PC-9 (cell line): ENCODE measurements around the gene ISLR2. TPM values are rescaled to one million over a fixed set of nuclear protein-coding genes. Genes with fewer than 3 reads are reported as not detected.

ENCODE experiments used
- BruUV-seq: library from RNA; stranded (reverse); fragments of 400-500 nt; replicated peaks from 2 replicates; lab custom pipeline; 2021; lab: Mats Ljungman, UMichigan
- CTCF ChIA-PET: fragments of 300-600 bp; sonication (Branson Sonifier 250); formaldehyde crosslinking; loops from one replicate; lab custom pipeline; 2022; ENCODE audit warnings: antibody characterized with exemption; lab: Charles Lee
- POLR2A ChIA-PET: fragments of 300-600 bp; sonication (Branson Sonifier 250); formaldehyde crosslinking; loops from one replicate; lab custom pipeline; 2022; ENCODE audit warnings: antibody characterized with exemption; ENCODE audit not compliant: unreplicated experiment; lab: Charles Lee
- DNase-seq, 2 experiments: peaks; one replicate each; pipeline versions ENCODE4 v3.0.0 to v3.0.0-alpha.2; 2015 to 2022; ENCODE audit warnings: mixed read lengths in 1 of 2
- H2AFZ ChIP-seq: fragments of 200-600 bp; sonication (generic); 2 replicates; pipeline ENCODE4 v1.8.1; 2017; ENCODE audit warnings: antibody characterized with exemption
- H3F3A ChIP-seq: fragments of 200-600 bp; sonication (generic); 2 replicates; pipeline ENCODE4 v1.8.1; 2017; ENCODE audit warnings: antibody characterized with exemption, mild to moderate bottlenecking, low read depth; ENCODE audit not compliant: insufficient read depth
- H3K27ac ChIP-seq: fragments of 200-600 bp; sonication (generic); 2 replicates; pipeline ENCODE4 v1.6.1; 2016; ENCODE audit warnings: mixed run types
- H3K27me3 ChIP-seq: fragments of 200-600 bp; sonication (generic); 2 replicates; pipeline ENCODE4 v1.6.1; 2016; ENCODE audit warnings: low read depth, mixed run types; ENCODE audit not compliant: insufficient read depth
- H3K36me3 ChIP-seq: fragments of 200-600 bp; sonication (generic); 2 replicates; pipeline ENCODE4 v1.6.1; 2016; ENCODE audit warnings: low read depth, mixed run types
- H3K4me1 ChIP-seq: fragments of 200-600 bp; sonication (generic); replicated peaks from 2 replicates; pipeline ENCODE4 v1.6.1; 2016; ENCODE audit warnings: mixed run types; ENCODE audit not compliant: insufficient read depth
- H3K4me2 ChIP-seq: fragments of 200-600 bp; sonication (generic); 2 replicates; pipeline ENCODE4 v1.6.1; 2017; ENCODE audit warnings: mixed run types
- H3K4me3 ChIP-seq: fragments of 200-600 bp; sonication (generic); 2 replicates; pipeline ENCODE4 v1.6.1; 2016; ENCODE audit warnings: mixed run types
- H3K79me2 ChIP-seq: fragments of 200-600 bp; sonication (generic); 2 replicates; pipeline ENCODE4 v1.6.1; 2017; ENCODE audit warnings: low read depth, mixed run types
- H3K9me2 ChIP-seq: fragments of 200-600 bp; sonication (generic); 2 replicates; pipeline ENCODE4 v1.8.1; 2017; ENCODE audit warnings: mild to moderate bottlenecking; ENCODE audit not compliant: insufficient read depth
- H3K9me3 ChIP-seq: fragments of 200-600 bp; sonication (generic); 2 replicates; pipeline ENCODE4 v1.8.1; 2016; ENCODE audit warnings: low read depth; ENCODE audit not compliant: insufficient read depth
- H4K20me1 ChIP-seq: fragments of 200-600 bp; sonication (generic); 2 replicates; pipeline ENCODE4 v1.8.1; 2017; ENCODE audit not compliant: insufficient read depth
- EZH2 ChIP-seq: fragments of 200-600 bp; sonication (generic); IDR thresholded peaks from 2 replicates; pipeline ENCODE4 v1.8.0; 2017; ENCODE audit warnings: antibody characterized with exemption, low read depth
- intact Hi-C: fragments of 100-400 bp; cut with micrococcal nuclease; formaldehyde crosslinking; loops from one replicate; pipeline ENCODE4 v1.10.0; 2022; ENCODE audit not compliant: unreplicated experiment
- total RNA-seq: library from RNA; stranded (reverse); gene quantifications from 2 replicates; pipeline ENCODE4 v1.2.3, GENCODE V29; 2021
- TF ChIP-seq, protein P1 (sequence below): fragments of 200-600 bp; sonication (generic); conservative IDR thresholded peaks from 2 replicates; pipeline ENCODE4 v1.6.1; 2017; ENCODE audit warnings: mixed run types, antibody characterized with exemption, mild to moderate bottlenecking, moderate library complexity

The ISLR2 gene
- total RNA-seq, 1 experiment from 2014 or later: 0.15 TPM

DNA sequence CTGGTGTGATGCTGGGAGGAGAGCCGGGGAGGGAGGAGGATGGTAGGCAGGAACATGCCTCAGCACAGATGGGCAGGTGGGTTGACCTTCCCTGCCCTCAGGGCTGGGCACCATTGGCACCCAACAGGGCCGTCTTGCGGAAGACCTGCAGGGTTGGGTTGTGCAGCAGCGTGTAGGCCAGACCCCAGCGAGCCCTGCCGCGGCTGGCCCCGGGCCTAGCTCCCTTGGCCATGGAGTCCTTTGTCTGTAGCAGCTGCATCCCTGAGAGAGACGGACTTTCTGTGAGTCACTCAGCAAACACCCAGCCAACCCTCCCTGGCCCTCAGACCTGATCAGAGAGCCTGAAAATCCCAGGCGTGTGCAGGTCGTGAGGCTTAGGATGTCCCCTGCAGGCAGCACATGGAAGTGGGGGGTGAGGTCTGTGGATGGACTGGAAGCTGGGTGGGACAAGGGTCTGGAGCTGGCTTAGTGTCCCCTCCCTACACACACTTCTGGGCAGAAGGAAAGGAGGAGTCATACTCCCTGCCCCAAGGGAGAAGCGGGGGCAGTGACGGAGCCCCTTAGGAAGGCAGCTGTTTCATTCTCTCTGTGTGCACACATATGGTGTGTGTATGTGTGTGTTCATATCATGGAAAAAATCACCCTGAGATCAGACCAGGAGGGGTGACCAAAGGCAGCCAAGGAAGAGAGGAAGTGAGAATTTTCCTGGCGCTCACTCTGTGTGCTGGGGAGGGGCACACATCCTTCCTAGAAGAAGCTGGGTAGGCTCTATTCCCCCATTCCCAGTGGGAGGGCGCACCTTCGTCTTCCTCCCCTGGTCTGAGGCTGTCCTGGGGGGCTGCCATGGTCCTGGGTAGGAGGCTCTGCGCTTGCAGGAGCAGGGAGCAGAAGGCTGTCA, 49.8 kb downstream of the ISLR2 start:
- Histone ChIP-seq H4K20me1 (no peaks in the 10 kb centered on the region), H3F3A (peaks cover 66% of the 10 kb centered on the region), H3K4me1 (peaks cover 43% of the 10 kb centered on the region), H3K27ac (peak overlapping the region; percentile 75), H2AFZ (no peak overlapping the region), H3K36me3 (peaks cover 18% of the 10 kb centered on the region), H3K9me2 (no peaks in the 10 kb centered on the region), H3K4me3 (no peak overlapping the region), H3K27me3 (no peaks in the 10 kb centered on the region), H3K79me2 (no peaks in the 10 kb centered on the region), H3K4me2 (peak overlapping the region; percentile 57), H3K9me3 (no peaks in the 10 kb centered on the region)
- DNase-seq: peak in 1 of 2 experiments; percentile 72
- TF ChIP-seq, protein P1, sequence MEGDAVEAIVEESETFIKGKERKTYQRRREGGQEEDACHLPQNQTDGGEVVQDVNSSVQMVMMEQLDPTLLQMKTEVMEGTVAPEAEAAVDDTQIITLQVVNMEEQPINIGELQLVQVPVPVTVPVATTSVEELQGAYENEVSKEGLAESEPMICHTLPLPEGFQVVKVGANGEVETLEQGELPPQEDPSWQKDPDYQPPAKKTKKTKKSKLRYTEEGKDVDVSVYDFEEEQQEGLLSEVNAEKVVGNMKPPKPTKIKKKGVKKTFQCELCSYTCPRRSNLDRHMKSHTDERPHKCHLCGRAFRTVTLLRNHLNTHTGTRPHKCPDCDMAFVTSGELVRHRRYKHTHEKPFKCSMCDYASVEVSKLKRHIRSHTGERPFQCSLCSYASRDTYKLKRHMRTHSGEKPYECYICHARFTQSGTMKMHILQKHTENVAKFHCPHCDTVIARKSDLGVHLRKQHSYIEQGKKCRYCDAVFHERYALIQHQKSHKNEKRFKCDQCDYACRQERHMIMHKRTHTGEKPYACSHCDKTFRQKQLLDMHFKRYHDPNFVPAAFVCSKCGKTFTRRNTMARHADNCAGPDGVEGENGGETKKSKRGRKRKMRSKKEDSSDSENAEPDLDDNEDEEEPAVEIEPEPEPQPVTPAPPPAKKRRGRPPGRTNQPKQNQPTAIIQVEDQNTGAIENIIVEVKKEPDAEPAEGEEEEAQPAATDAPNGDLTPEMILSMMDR: no peak
- TF ChIP-seq EZH2: no peak
- ChIA-PET POLR2A (interaction anchor here (0.6 to 1.2 kb wide), 5 partner anchors 16 to 35 kb away, joined by 3 to 17 read pairs (median 8); partner anchors contain the start of gene STRA6), CTCF (interaction anchor here (0.9 kb wide), 1 partner anchor 21 kb away, joined by 5 read pairs; no protein-coding TSS in a partner anchor)
- BruUV-seq: no TSS peak
- intact Hi-C loops: loop anchor here (1.0 to 5.0 kb wide), 4 partner anchors 20 to 122 kb away; no protein-coding TSS in a partner anchor

DNA sequence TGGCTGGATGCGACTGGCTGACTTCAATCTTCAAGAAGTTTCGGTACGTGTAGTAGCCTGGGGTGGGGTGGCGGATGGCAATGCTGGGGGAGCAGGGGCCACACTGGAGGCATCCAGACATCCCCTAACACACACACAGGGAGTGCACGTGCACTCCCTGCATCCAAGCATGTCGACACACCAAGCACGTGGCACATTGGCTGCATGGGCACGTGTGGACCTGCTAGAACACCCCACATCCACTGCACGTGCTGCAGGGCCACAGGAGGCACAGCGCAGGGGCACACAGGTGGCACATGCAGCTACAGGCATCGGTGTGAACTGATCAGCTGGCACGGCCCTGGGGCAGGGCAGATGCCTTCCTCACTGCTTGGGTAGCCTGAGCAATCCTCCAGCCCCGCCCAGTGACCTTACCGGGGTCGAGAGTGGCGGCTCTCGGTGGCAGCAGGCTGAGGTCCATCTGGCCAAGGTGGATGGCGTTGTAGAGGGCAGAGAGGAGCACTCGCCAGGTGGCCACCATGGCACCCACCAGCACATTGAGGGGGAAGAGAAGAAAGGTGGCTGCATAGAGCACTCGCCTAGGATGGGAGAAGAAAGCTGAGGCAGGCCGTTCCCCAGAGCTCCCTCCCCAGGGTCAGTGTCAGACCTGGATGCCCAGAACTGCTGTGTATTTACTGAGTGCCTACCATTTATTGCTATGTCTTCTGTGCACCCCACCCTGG, 50.7 kb downstream of the ISLR2 start:
- POLR2A ChIA-PET: no interaction called here
- H3K4me1 ChIP-seq: peaks cover 43% of the 10 kb centered on the region
- BruUV-seq: no TSS peak

DNA sequence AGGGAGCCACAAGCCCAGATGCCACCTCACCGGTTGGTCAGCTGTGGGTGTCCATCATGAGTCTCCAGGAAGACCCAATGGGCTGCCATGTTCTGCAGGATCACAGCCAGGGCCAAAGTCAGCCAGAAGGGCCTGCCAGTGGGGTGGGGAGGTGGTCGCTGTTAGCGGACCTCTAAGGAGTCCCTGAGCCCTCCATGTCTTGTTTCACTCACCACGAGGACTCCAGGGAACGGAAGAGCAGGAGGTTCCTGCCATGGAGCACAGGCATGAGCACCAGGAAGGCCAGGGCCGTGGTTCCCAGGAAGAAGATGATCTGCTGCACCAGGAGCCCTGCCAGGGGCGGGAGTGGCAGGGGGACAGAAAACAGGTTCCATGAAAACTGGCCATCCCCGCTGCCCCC, 51.7 kb downstream of the ISLR2 start:
- H3K4me2 ChIP-seq: no peak overlapping the region
- H3K4me1 ChIP-seq: peaks cover 43% of the 10 kb centered on the region
- H2AFZ ChIP-seq: no peak overlapping the region
- peaks cover 61% of the 10 kb centered on the region for H3F3A ChIP-seq
- no peak for TF ChIP-seq EZH2
- TF ChIP-seq, protein P1: no peak
- no peaks in the 10 kb centered on the region for H4K20me1 ChIP-seq
- no TSS peak for BruUV-seq
- intact Hi-C loops: no loop called here
- ChIA-PET CTCF (no interaction called here), POLR2A (no interaction called here)
- peaks cover 18% of the 10 kb centered on the region for H3K36me3 ChIP-seq
- no peak overlapping the region for H3K4me3 ChIP-seq
- no peaks in the 10 kb centered on the region for H3K27me3 ChIP-seq
- no peaks in the 10 kb centered on the region for H3K9me3 ChIP-seq
- H3K27ac ChIP-seq: no peak overlapping the region
- H3K9me2 ChIP-seq: no peaks in the 10 kb centered on the region
- H3K79me2 ChIP-seq: no peaks in the 10 kb centered on the region
- no peak for DNase-seq

More for the DNA sequence above, 50.7 kb downstream of the ISLR2 start:
- no peak for DNase-seq
- peak overlapping the region; percentile 57 for H3K4me2 ChIP-seq
- H3K79me2 ChIP-seq: no peaks in the 10 kb centered on the region
- H3F3A ChIP-seq: peaks cover 66% of the 10 kb centered on the region
- H3K9me3 ChIP-seq: no peaks in the 10 kb centered on the region
- no peaks in the 10 kb centered on the region for H3K9me2 ChIP-seq
- H4K20me1 ChIP-seq: no peaks in the 10 kb centered on the region
- H3K27me3 ChIP-seq: no peaks in the 10 kb centered on the region
- H3K27ac ChIP-seq: peak overlapping the region; percentile 75
- H2AFZ ChIP-seq: no peak overlapping the region
- intact Hi-C loops: no loop called here
- no peak for TF ChIP-seq EZH2
- TF ChIP-seq, protein P1: no peak
- peaks cover 18% of the 10 kb centered on the region for H3K36me3 ChIP-seq
- no peak overlapping the region for H3K4me3 ChIP-seq
- CTCF ChIA-PET: no interaction called here
